Epithelial cell of alveolus of lung (primary cell): ENCODE measurements around the gene H6PD. TPM values are rescaled to one million over a fixed set of nuclear protein-coding genes. Genes with fewer than 3 reads are reported as not detected.

Experiments used
- total RNA-seq: library from RNA; depleted of rRNA; stranded (reverse); fragments of >200 nt; gene quantifications from 2 replicates; pipeline ENCODE4 v1.2.1, GENCODE V29; 2015

Gene H6PD
- total RNA-seq = 48.5 and 69.9 TPM in 2 replicates

GRCh38 chr1:9234223-9235095, at the start of gene H6PD:
H6PD (plus strand) TSS chr1:9234774; CDS start chr1:9244935, 10,161 bp downstream.

GRCh38 chr1:9292361-9293240, 58.0 kb downstream of the H6PD start, which contains the start of gene SPSB1:
SPSB1 (plus strand) TSS chr1:9292894; CDS start chr1:9355892, 62,998 bp downstream.

Other genes with a start within 250 kb of the H6PD start
- not detected in 2 replicates for gene SLC2A7, start 208.4 kb upstream of the H6PD start, total RNA-seq
- 0.64 and 1.8 TPM in 2 replicates for gene SLC2A5, start 165.1 kb upstream of the H6PD start, total RNA-seq
- gene GPR157, start 105.7 kb upstream of the H6PD start, total RNA-seq = 2.1 and 4.0 TPM in 2 replicates
- gene SPSB1, start 58.1 kb downstream of the H6PD start, total RNA-seq = 11.6 and 32.8 TPM in 2 replicates